GM12878 (cell line): ENCODE measurements around the gene NKRF. TPM values are rescaled to one million over a fixed set of nuclear protein-coding genes. Genes with fewer than 3 reads are reported as not detected.

Source experiments
- ATAC-seq: fragments of 200-7000 bp; cut with Tn5 transposase; 3 replicates; pipeline ENCODE4 v1.9.1; 2020; ENCODE audit warnings: mild to moderate bottlenecking, moderate library complexity
- BruUV-seq: library from RNA; stranded (reverse); fragments of 400-500 nt; replicated peaks from 2 replicates; lab custom pipeline; 2021; lab: Mats Ljungman, UMichigan
- CTCF ChIA-PET: fragments of 300-600 bp; sonication (Branson Sonifier 250); formaldehyde crosslinking; extraction: SDS; loops from one replicate; lab custom pipeline; 2021; ENCODE audit warnings: inconsistent platforms; lab: Yijun Ruan, JAX
- POLR2A ChIA-PET: fragments of 350-600 bp; formaldehyde crosslinking; extraction: SDS; loops from one replicate; lab custom pipeline; 2021; ENCODE audit warnings: inconsistent platforms; lab: Charles Lee
- RAD21 ChIA-PET: fragments of 300-600 bp; sonication (Branson Sonifier 250); formaldehyde crosslinking; loops from one replicate; lab custom pipeline; 2023; ENCODE audit warnings: antibody characterized with exemption; ENCODE audit not compliant: unreplicated experiment; lab: Charles Lee
- SMC1A ChIA-PET: fragments of 300-600 bp; sonication (Branson Sonifier 250); formaldehyde crosslinking; loops from one replicate; lab custom pipeline; 2023; ENCODE audit not compliant: unreplicated experiment, uncharacterized antibody; lab: Charles Lee
- DNase-seq: peaks from one replicate; pipeline ENCODE4 v3.0.0-alpha.2; 2011; ENCODE audit warnings: low read depth, low spot score
- FAIRE-seq: peaks from 3 replicates; lab custom pipeline; 2011; peaks lifted over from hg19 to GRCh38; lab: Jason Lieb, UNC
- H2AFZ ChIP-seq: 2 replicates; pipeline ENCODE4 v1.6.0; 2011; ENCODE audit warnings: low read depth, low read length, control low read depth; ENCODE audit not compliant: control insufficient read depth
- H3K27ac ChIP-seq: 2 replicates; pipeline ENCODE4 v1.5.1; 2011; ENCODE audit warnings: control low read depth; ENCODE audit not compliant: control insufficient read depth, insufficient read depth
- H3K27me3 ChIP-seq, 2 experiments: replicated peaks in 1 of 2; 2 replicates each; pipeline versions ENCODE4 v1.6.0 to v1.6.1; 2011; ENCODE audit warnings: low read length in 1 of 2; ENCODE audit not compliant: control insufficient read depth in 2 of 2, insufficient read depth in 2 of 2
- H3K36me3 ChIP-seq, 2 experiments: 2 replicates each; pipeline ENCODE4 v1.5.1; 2011; ENCODE audit warnings: low read length in 1 of 2; ENCODE audit not compliant: control insufficient read depth in 2 of 2, insufficient read depth in 2 of 2
- H3K4me1 ChIP-seq: 2 replicates; pipeline ENCODE4 v1.6.1; 2011; ENCODE audit warnings: mild to moderate bottlenecking, low read length, moderate library complexity, mixed read lengths; ENCODE audit not compliant: control insufficient read depth, insufficient read depth
- H3K4me2 ChIP-seq: 2 replicates; pipeline ENCODE4 v1.6.0; 2011; ENCODE audit warnings: control low read depth; ENCODE audit not compliant: control insufficient read depth, insufficient read depth
- H3K4me3 ChIP-seq: fragments of 200-600 bp; sonication (generic); 2 replicates; pipeline ENCODE4 v1.5.1; 2016
- H3K79me2 ChIP-seq: 2 replicates; pipeline ENCODE4 v1.6.0; 2011; ENCODE audit warnings: low read length; ENCODE audit not compliant: control insufficient read depth, insufficient read depth
- H3K9ac ChIP-seq: 2 replicates; pipeline ENCODE4 v1.8.0; 2011; ENCODE audit warnings: low read length, control low read depth, mixed read lengths; ENCODE audit not compliant: control insufficient read depth, insufficient read depth
- H3K9me3 ChIP-seq: replicated peaks from 3 replicates; pipeline ENCODE4 v1.5.1; 2011; ENCODE audit warnings: mild to moderate bottlenecking, low read length; ENCODE audit not compliant: control insufficient read depth, insufficient read depth
- H4K20me1 ChIP-seq: 2 replicates; pipeline ENCODE4 v1.6.0; 2011; ENCODE audit not compliant: control insufficient read depth, insufficient read depth
- ATF2 ChIP-seq: IDR thresholded peaks from 2 replicates; pipeline ENCODE4 v1.6.1; 2012; ENCODE audit warnings: low read length, inconsistent platforms
- BCL3 ChIP-seq: IDR thresholded peaks from 2 replicates; pipeline ENCODE4 v1.6.1; 2011; ENCODE audit warnings: borderline replicate concordance, low read depth, mild to moderate bottlenecking, moderate library complexity, low read length; ENCODE audit not compliant: insufficient read depth, poor library complexity, severe bottlenecking
- EGR1 ChIP-seq, 2 experiments: IDR thresholded peaks; 1 replicate in 1 of 2; 2 replicates in 1 of 2; pipeline ENCODE4 v1.6.1; 2011 to 2012; ENCODE audit warnings: low read depth in 2 of 2, low read length in 2 of 2, borderline replicate concordance in 1 of 2, mild to moderate bottlenecking in 1 of 2, moderate library complexity in 1 of 2
- IKZF2 ChIP-seq, 2 experiments: fragments of 450-650 bp; IDR thresholded peaks; 2 replicates each; pipeline ENCODE4 v1.6.1; 2017; ENCODE audit warnings: mild to moderate bottlenecking in 2 of 2, moderate library complexity in 2 of 2
- MEF2B ChIP-seq: fragments of 450-650 bp; IDR thresholded peaks from 2 replicates; pipeline ENCODE4 v1.6.1; 2018; ENCODE audit warnings: mild to moderate bottlenecking, moderate library complexity; ENCODE audit not compliant: partially characterized antibody, poor library complexity, severe bottlenecking
- MYB ChIP-seq: fragments of 150-350 bp; IDR thresholded peaks from 2 replicates; pipeline ENCODE4 v1.6.1; 2014; ENCODE audit warnings: mild to moderate bottlenecking, low read depth, low read length, borderline replicate concordance
- NFIC ChIP-seq: IDR thresholded peaks from 2 replicates; pipeline ENCODE4 v1.6.1; 2012; ENCODE audit warnings: low read depth, mild to moderate bottlenecking, inconsistent platforms, low read length, moderate library complexity
- NFYA ChIP-seq: IDR thresholded peaks from 2 replicates; pipeline ENCODE4 v1.6.1; 2011; ENCODE audit warnings: low read depth, mild to moderate bottlenecking, low read length, improper control_type of control experiment, borderline replicate concordance
- POU2F2 ChIP-seq: IDR thresholded peaks from 3 replicates; pipeline ENCODE4 v1.6.1; 2011; ENCODE audit warnings: low read depth, mild to moderate bottlenecking, low read length, borderline replicate concordance
- RUNX3 ChIP-seq: IDR thresholded peaks from 2 replicates; pipeline ENCODE4 v1.6.1; 2012; ENCODE audit warnings: low read length, inconsistent platforms
- ZNF622 ChIP-seq: fragments of 450-650 bp; IDR thresholded peaks from 2 replicates; pipeline ENCODE4 v1.6.1; 2017; ENCODE audit warnings: mild to moderate bottlenecking, inconsistent platforms
- WGBS: methylation state at CpG from one replicate; pipeline ENCODE4 v1.1.6; 2016; ENCODE audit warnings: low lambda C conversion rate; ENCODE audit not compliant: insufficient replicate concordance, insufficient coverage; ENCODE audit errors: missing lambda C conversion rate; 5-methylcytosine and 5-hydroxymethylcytosine counted together
- in situ Hi-C: fragments of 300-500 bp; cut with MboI; formaldehyde crosslinking; loops from 9 replicates; pipeline ENCODE4 v1.14.3; 2018; ENCODE audit warnings: mixed read lengths
- intact Hi-C: fragments of 100-400 bp; cut with micrococcal nuclease; formaldehyde crosslinking; loops from one replicate; pipeline ENCODE4 v1.14.2; 2022; ENCODE audit not compliant: unreplicated experiment
- polyA plus RNA-seq, 11 experiments: library from polyadenylated mRNA; depleted of rRNA in 4 of 11; unstranded in 6 of 11; stranded (reverse) in 5 of 11; fragments of >200 nt; fragmentation: Nextera tagmentation in 4 of 11; fragmentation: Illumina TruSeq in 1 of 11; extraction: Ambion mirVana in 4 of 11; extraction: Trizol in 1 of 11; gene quantifications; 1 replicate in 1 of 11; 2 replicates in 10 of 11; pipeline versions ENCODE4 v1.2.1 to v1.2.3, GENCODE V29; 2011 to 2016; ENCODE audit warnings: inconsistent platforms in 2 of 11, missing spikeins in 2 of 11, low read depth in 1 of 11
- total RNA-seq, 4 experiments: library from RNA; depleted of rRNA in 3 of 4; stranded (reverse); fragments of >200 nt in 3 of 4; fragmentation: Illumina TruSeq in 1 of 4; extraction: Trizol in 1 of 4; gene quantifications; 2 replicates each; pipeline versions ENCODE4 v1.2.1 to v1.2.3, GENCODE V29; 2013 to 2021

NKRF gene
- total and polyA plus RNA-seq, 10 of the 15 experiments (the other 5 are each of a cell fraction or from before 2014, with no cell fraction given): 6.2 to 21.5 (median 10.1) TPM

GRCh38 chrX:119655125-119655524, 48.9 kb upstream of the NKRF start:
- Histone ChIP-seq H3K4me2 (no peak overlapping the region), H3K9ac (no peak overlapping the region), H3K4me1 (peaks cover 7% of the 10 kb centered on the region), H3K9me3 (no peaks in the 10 kb centered on the region), H3K36me3 (peaks cover 8 to 16% of the 10 kb centered on the region in 2 experiments), H3K4me3 (no peak overlapping the region), H4K20me1 (no peaks in the 10 kb centered on the region), H2AFZ (no peak overlapping the region), H3K27me3 (no peaks in the 10 kb centered on the region), H3K79me2 (no peaks in the 10 kb centered on the region; the same call in 1 of the 2 replicates), H3K27ac (peak overlapping the region; percentile 23; the same call in 1 of the 2 replicates)
- POLR2A ChIA-PET: interaction anchor here (0.8 to 1.1 kb wide), 3 partner anchors 12 to 101 kb away, joined by 3 to 5 read pairs (median 4); no protein-coding TSS in a partner anchor
- in situ Hi-C loops (no loop called here), intact Hi-C loops (no loop called here)
- RAD21 ChIA-PET: interaction anchor here (1.1 to 1.7 kb wide), 4 partner anchors 16 to 102 kb away, joined by 4 to 7 read pairs (median 4); no protein-coding TSS in a partner anchor
- ATAC-seq (peak; percentile 74), FAIRE-seq (no peak), DNase-seq (no peak)
- CTCF ChIA-PET: interaction anchor here (1.0 to 1.8 kb wide), 5 partner anchors 27 to 76 kb away, joined by 3 to 8 read pairs (median 4); no protein-coding TSS in a partner anchor
- 40% methylated on average over 6 of the region's 6 CpGs for WGBS
- peak; percentile 32 for TF ChIP-seq RUNX3
- peak; percentile 53; the same call in 1 of the 2 replicates for TF ChIP-seq NFIC
- peak; percentile 67 for TF ChIP-seq ATF2
- no peak for TF ChIP-seq MYB
- TF ChIP-seq MEF2B: peak; percentile 21
- 0 out of 3 replicates have a peak, but pooled peaks have one; percentile 13 for TF ChIP-seq POU2F2
- TF ChIP-seq EGR1 (IDR thresholded peaks at IDR 0.05; ENCODE audit: borderline replicate concordance in 1 of 2, low read depth in 2 of 2, low read length in 2 of 2): 0 out of 3 replicates have a peak, but pooled peaks of 1 of the 2 experiments have one; percentile 31
- TF ChIP-seq BCL3: peak; percentile 72
- no peak for TF ChIP-seq ZNF622
- TF ChIP-seq IKZF2 (IDR thresholded peaks at IDR 0.05): peak; percentile 19 to 44; a peak in 2 of 4 replicates
- TF ChIP-seq NFYA: no peak
- TSS peak; percentile 17 for BruUV-seq
- SMC1A ChIA-PET: interaction anchor here (0.8 to 3.6 kb wide), 9 partner anchors 8 to 109 kb away, joined by 3 to 16 read pairs (median 5); no protein-coding TSS in a partner anchor
